Measurements from ENCODE around the gene REXO1. TPM values are rescaled to one million over a fixed set of nuclear protein-coding genes. Genes with fewer than 3 reads are reported as not detected.

Gene REXO1
- total RNA-seq, 1 experiment from 2014 or later: 52.2 TPM

GRCh38 chr19:1857648-1858326, 9.5 kb upstream of the REXO1 start (continued):
- TF ChIP-seq POLR2A (IDR thresholded peaks at IDR 0.05; ENCODE audit: borderline replicate concordance, extremely low read depth, insufficient read depth, insufficient read length) (no peak), CTCF (IDR thresholded peaks at IDR 0.05 in 2 of 3, conservative IDR thresholded peaks at IDR 0.05 in 1 of 3; ENCODE audit: borderline replicate concordance in 1 of 3, insufficient read depth in 1 of 3, low read depth in 2 of 3, low read length in 2 of 3) (no peak), JUND (IDR thresholded peaks at IDR 0.05) (no peak)

- CTCF ChIA-PET: interaction anchor here (0.8 to 1.4 kb wide), 2 partner anchors 8 to 19 kb away, joined by 3 to 4 read pairs; no protein-coding TSS in a partner anchor
These were observed 8.7 kb upstream of the REXO1 start for GRCh38 chr19:1856698-1857603.

More at GRCh38 chr19:1856698-1857603, 8.7 kb upstream of the REXO1 start:
- RAD21 ChIA-PET (ENCODE audit: low non-redundant PET in 1 of 2, low total read pairs in 2 of 2, uncharacterized antibody in 2 of 2, unreplicated experiment in 2 of 2): no interaction called here
- peaks cover 7% of the 10 kb centered on the region; the same call in 1 of the 2 replicates for H4K20me1 ChIP-seq (ENCODE audit: insufficient read depth)
- H3K9me3 ChIP-seq (ENCODE audit: control insufficient read depth in 1 of 2, insufficient read depth in 1 of 2, low read depth in 1 of 2, low read length in 2 of 2): no peaks in the 10 kb centered on the region
- H2AFZ ChIP-seq (ENCODE audit: low read depth, low read length, poor library complexity, severe bottlenecking): no peak overlapping the region
- peaks cover 100% of the 10 kb centered on the region for H3K79me2 ChIP-seq (ENCODE audit: insufficient read depth, low read length)
- peaks cover 86 to 99% of the 10 kb centered on the region in 2 experiments for H3K4me1 ChIP-seq (ENCODE audit: control insufficient read depth in 1 of 2, insufficient read depth in 2 of 2, low read length in 2 of 2)
- H3K27me3 ChIP-seq (ENCODE audit: insufficient read depth, low read length): no peaks in the 10 kb centered on the region
- H3K36me3 ChIP-seq (ENCODE audit: control insufficient read depth in 1 of 2, insufficient read depth in 2 of 2, low read length in 2 of 2): peaks cover 0 to 10% of the 10 kb centered on the region in 2 experiments; a peak in 1 of 4 replicates
- H3K9me2 ChIP-seq (ENCODE audit: insufficient read depth): no peaks in the 10 kb centered on the region
- peak overlapping the region; percentile 2 to 37; a peak in 2 of 4 replicates for H3K4me3 ChIP-seq (replicated peaks in 1 of 2; ENCODE audit: low read depth in 1 of 2, low read length in 2 of 2)
- intact Hi-C loops (cut with micrococcal nuclease): no loop called here
- POLR2A ChIA-PET: interaction anchor here (0.6 to 1.4 kb wide), 2 partner anchors 8 to 17 kb away, joined by 3 read pairs; partner anchors contain the start of gene REXO1
- peak overlapping the region; percentile 91 for H3K4me2 ChIP-seq (ENCODE audit: low read length)
- no TSS peak for BruUV-seq (replicated peaks)
- H3K9ac ChIP-seq (ENCODE audit: low read length): peak overlapping the region; percentile 52
- DNase-seq (ENCODE audit: low read depth, low spot score): no peak
- ATAC-seq: peak; percentile 43
- peak overlapping the region; percentile 88 for H3K27ac ChIP-seq (ENCODE audit: low read depth, low read length)
- TF ChIP-seq POLR2A (IDR thresholded peaks at IDR 0.05; ENCODE audit: borderline replicate concordance, extremely low read depth, insufficient read depth, insufficient read length) (no peak), YY1 (IDR thresholded peaks at IDR 0.05; ENCODE audit: extremely low read depth, insufficient replicate concordance, low read depth, low read length) (peak; percentile 28)
